H4 (cell line): ENCODE results near the gene KRTAP10-9. TPM values are rescaled to one million over a fixed set of nuclear protein-coding genes. Genes with fewer than 3 reads are reported as not detected.

Experiments
- DNase-seq: peaks from one replicate; pipeline ENCODE4 v3.0.0-alpha.2; 2015; ENCODE audit warnings: low spot score
- total RNA-seq: library from RNA; depleted of rRNA; stranded (reverse); fragments of >200 nt; shearing (Covaris generic); gene quantifications from 2 replicates; pipeline ENCODE4 v1.2.3, GENCODE V29; 2014; rRNA removed

Gene KRTAP10-9
- total RNA-seq, 1 experiment from 2014 or later = not detected

DNA sequence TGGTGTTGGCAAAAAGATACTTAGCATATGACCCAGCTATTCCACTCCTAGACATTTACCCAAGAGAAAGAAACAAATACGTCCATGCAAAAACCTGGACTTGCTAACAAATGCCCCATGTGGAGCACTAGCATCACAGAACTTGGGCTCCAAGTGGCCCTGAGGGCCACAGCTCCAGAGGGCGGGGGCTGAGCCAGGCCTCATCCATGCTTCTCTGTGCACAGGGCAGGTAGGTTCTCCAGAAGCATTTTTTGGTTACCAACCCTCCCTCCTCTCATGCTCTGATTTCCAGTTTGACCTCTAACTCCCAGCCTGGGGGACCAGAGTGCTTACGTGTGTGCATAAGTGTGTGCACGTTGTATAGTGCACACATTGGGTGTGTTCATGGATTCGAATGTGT, 37.8 kb downstream of the KRTAP10-9 start:
- DNase-seq = no peak

DNA sequence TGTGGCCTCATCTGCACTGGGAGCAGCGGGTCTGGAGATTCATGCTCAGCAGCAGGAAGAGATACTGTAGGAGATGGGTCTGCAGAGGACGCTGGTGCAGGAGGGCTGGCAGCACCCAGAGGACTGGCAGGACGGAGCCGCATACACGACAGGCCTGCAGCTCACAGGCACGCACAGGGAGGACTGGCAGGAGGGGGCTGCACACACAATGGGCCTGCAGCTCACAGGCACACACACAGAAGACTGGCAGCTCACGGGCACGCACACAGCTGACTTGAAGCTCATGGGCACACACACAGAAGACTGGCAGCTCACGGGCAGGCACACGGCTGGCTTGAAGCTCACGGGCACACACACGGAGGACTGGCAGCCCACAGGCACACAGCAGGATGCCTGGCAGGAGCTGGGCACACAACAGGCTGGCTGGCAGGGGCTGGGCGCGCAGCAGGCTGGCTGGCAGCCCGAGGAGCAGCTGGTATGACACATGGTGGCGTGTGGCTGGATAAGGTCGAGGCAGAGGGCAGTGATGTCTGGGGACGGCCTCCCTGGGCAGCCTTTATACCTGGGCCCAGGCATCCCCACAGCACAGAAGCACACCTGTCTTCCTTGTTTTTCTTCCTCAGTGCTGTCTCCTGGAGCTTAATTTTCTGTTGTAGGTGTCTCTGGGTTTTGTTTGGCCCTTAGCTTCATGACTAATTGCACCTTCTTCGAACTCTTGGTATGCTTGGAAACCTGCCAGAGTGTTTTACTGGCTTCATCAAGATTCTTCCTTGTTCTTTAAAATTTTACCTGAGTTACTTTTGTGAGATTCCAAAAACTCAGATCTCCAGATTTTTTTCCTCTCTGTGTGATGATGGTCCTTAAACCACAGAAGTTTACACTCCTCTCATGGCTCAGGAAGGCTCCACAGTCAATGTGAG, 39.8 kb downstream of the KRTAP10-9 start, which contains the start of gene KRTAP12-2:
Gene KRTAP12-2, minus strand, starts transcription at position 527 of the 920 bp plus-strand sequence. Its CDS starts 41 bp downstream, at position 486.
- no peak for DNase-seq

GRCh38 chr21:44667612-44668011, 40.7 kb downstream of the KRTAP10-9 start:
- DNase-seq = no peak

GRCh38 chr21:44670642-44671432, 43.9 kb downstream of the KRTAP10-9 start:
- DNase-seq = no peak

GRCh38 chr21:44671911-44672310, 45.0 kb downstream of the KRTAP10-9 start:
- no peak for DNase-seq

DNA sequence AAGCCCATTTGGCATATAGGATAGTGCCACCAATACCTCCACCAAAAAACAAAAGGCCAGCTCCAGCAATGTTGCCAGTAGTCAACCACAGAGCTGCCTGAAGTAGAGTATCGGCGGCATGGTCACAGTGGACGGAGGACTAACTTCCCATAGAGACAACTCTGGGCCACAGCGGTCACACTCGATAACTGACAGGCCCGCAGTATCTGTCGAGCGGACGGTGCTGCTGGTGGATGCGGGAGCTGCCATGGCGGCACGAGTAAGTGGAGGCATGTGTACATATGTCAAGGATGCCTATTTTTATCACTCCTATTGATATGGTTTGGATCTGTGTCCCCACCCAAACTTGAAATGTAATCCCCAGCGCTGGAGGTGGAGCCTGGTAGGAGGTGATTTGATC, 51.0 kb downstream of the KRTAP10-9 start:
- DNase-seq = no peak

Other genes starting within 250 kb of the KRTAP10-9 start
- 0.37 and 0.52 TPM in 2 replicates for gene LRRC3, start 171.6 kb upstream of the KRTAP10-9 start, total RNA-seq
- gene KRTAP10-1, start 86.9 kb upstream of the KRTAP10-9 start, total RNA-seq = not detected in 2 replicates
- not detected in 2 replicates for gene KRTAP10-2, start 75.6 kb upstream of the KRTAP10-9 start, total RNA-seq
- gene KRTAP10-3, start 68.3 kb upstream of the KRTAP10-9 start, total RNA-seq = not detected in 2 replicates
- not detected in 2 replicates for gene KRTAP10-4, start 53.4 kb upstream of the KRTAP10-9 start, total RNA-seq
- gene KRTAP10-5, start 46.5 kb upstream of the KRTAP10-9 start, total RNA-seq = not detected in 2 replicates
- not detected in 2 replicates for gene KRTAP10-6, start 34.6 kb upstream of the KRTAP10-9 start, total RNA-seq
- not detected in 2 replicates for gene KRTAP10-7, start 26.5 kb upstream of the KRTAP10-9 start, total RNA-seq
- gene KRTAP10-8, start 15.0 kb upstream of the KRTAP10-9 start, total RNA-seq = not detected in 2 replicates
- gene KRTAP10-10, start 10.3 kb downstream of the KRTAP10-9 start, total RNA-seq = not detected in 2 replicates
- not detected in 2 replicates for gene KRTAP10-11, start 19.3 kb downstream of the KRTAP10-9 start, total RNA-seq
- not detected in 2 replicates for gene KRTAP12-4, start 27.6 kb downstream of the KRTAP10-9 start, total RNA-seq
- gene KRTAP12-3, start 30.8 kb downstream of the KRTAP10-9 start, total RNA-seq = not detected in 2 replicates
- gene KRTAP12-2, start 39.8 kb downstream of the KRTAP10-9 start, total RNA-seq = not detected in 2 replicates
- not detected in 2 replicates for gene KRTAP12-1, start 55.1 kb downstream of the KRTAP10-9 start, total RNA-seq
- gene KRTAP10-12, start 70.1 kb downstream of the KRTAP10-9 start, total RNA-seq = not detected in 2 replicates
- 0.08 TPM in 1 of 2 replicates, not detected in the other for gene TSPEAR, start 84.5 kb downstream of the KRTAP10-9 start, total RNA-seq
- gene UBE2G2, start 174.7 kb downstream of the KRTAP10-9 start, total RNA-seq = 55.6 and 68.9 TPM in 2 replicates
- 155 and 177 TPM in 2 replicates for gene SUMO3, start 191.0 kb downstream of the KRTAP10-9 start, total RNA-seq
- 239 and 246 TPM in 2 replicates for gene PTTG1IP, start 246.6 kb downstream of the KRTAP10-9 start, total RNA-seq